ENCODE results near the gene USP47.

Gene USP47

GRCh38 chr11:11965656-11966353 lies 124.0 kb downstream of the USP47 start:
- H3K79me2 ChIP-seq (ENCODE audit: control insufficient read depth, insufficient read depth, low read length, unreplicated experiment), result no peaks in the 10 kb centered on the region
- no peaks in the 10 kb centered on the region for H3K36me3 ChIP-seq (ENCODE audit: insufficient read depth, low read length)

GRCh38 chr11:11966354-11966741 lies 124.6 kb downstream of the USP47 start:
- H3K27me3 ChIP-seq (ENCODE audit: insufficient read depth, low read length), result no peaks in the 10 kb centered on the region

More at GRCh38 chr11:11965656-11966353, 124.0 kb downstream of the USP47 start:
- Histone ChIP-seq H3K27me3 (ENCODE audit: insufficient read depth, low read length) (no peaks in the 10 kb centered on the region), H3K27ac (ENCODE audit: low read depth, low read length) (no peak overlapping the region), H3K4me1 (ENCODE audit: control insufficient read depth, insufficient read depth, low read length, unreplicated experiment) (no peaks in the 10 kb centered on the region), H2AFZ (ENCODE audit: low read length, unreplicated experiment) (no peak overlapping the region), H3K4me3 (ENCODE audit: low read depth, low read length) (no peak overlapping the region)

GRCh38 chr11:11966826-11967668 lies 125.3 kb downstream of the USP47 start:
- Histone ChIP-seq H3K27me3 (ENCODE audit: insufficient read depth, low read length) (no peaks in the 10 kb centered on the region), H3K79me2 (ENCODE audit: control insufficient read depth, insufficient read depth, low read length, unreplicated experiment) (no peaks in the 10 kb centered on the region), H3K27ac (ENCODE audit: low read depth, low read length) (no peak overlapping the region), H2AFZ (ENCODE audit: low read length, unreplicated experiment) (no peak overlapping the region), H3K4me1 (ENCODE audit: control insufficient read depth, insufficient read depth, low read length, unreplicated experiment) (no peaks in the 10 kb centered on the region), H3K4me3 (ENCODE audit: low read depth, low read length) (no peak overlapping the region), H3K36me3 (ENCODE audit: insufficient read depth, low read length) (no peaks in the 10 kb centered on the region)

More at GRCh38 chr11:11966354-11966741, 124.6 kb downstream of the USP47 start:
- Histone ChIP-seq H3K4me1 (ENCODE audit: control insufficient read depth, insufficient read depth, low read length, unreplicated experiment) (no peaks in the 10 kb centered on the region), H3K79me2 (ENCODE audit: control insufficient read depth, insufficient read depth, low read length, unreplicated experiment) (no peaks in the 10 kb centered on the region), H3K4me3 (ENCODE audit: low read depth, low read length) (no peak overlapping the region), H3K27ac (ENCODE audit: low read depth, low read length) (no peak overlapping the region), H2AFZ (ENCODE audit: low read length, unreplicated experiment) (no peak overlapping the region), H3K36me3 (ENCODE audit: insufficient read depth, low read length) (no peaks in the 10 kb centered on the region)

- Histone ChIP-seq H3K36me3 (ENCODE audit: insufficient read depth, low read length) (no peaks in the 10 kb centered on the region), H3K27me3 (ENCODE audit: insufficient read depth, low read length) (no peaks in the 10 kb centered on the region), H3K4me3 (ENCODE audit: low read depth, low read length) (no peak overlapping the region), H3K79me2 (ENCODE audit: control insufficient read depth, insufficient read depth, low read length, unreplicated experiment) (no peaks in the 10 kb centered on the region), H3K4me1 (ENCODE audit: control insufficient read depth, insufficient read depth, low read length, unreplicated experiment) (no peaks in the 10 kb centered on the region), H3K27ac (ENCODE audit: low read depth, low read length) (no peak overlapping the region), H2AFZ (ENCODE audit: low read length, unreplicated experiment) (no peak overlapping the region)
These were observed 126.1 kb downstream of the USP47 start for GRCh38 chr11:11967669-11968510.

GRCh38 chr11:11968511-11969280 lies 126.9 kb downstream of the USP47 start:
- Histone ChIP-seq H3K27ac (ENCODE audit: low read depth, low read length) (no peak overlapping the region), H2AFZ (ENCODE audit: low read length, unreplicated experiment) (no peak overlapping the region), H3K79me2 (ENCODE audit: control insufficient read depth, insufficient read depth, low read length, unreplicated experiment) (no peaks in the 10 kb centered on the region), H3K4me1 (ENCODE audit: control insufficient read depth, insufficient read depth, low read length, unreplicated experiment) (peaks cover 6% of the 10 kb centered on the region), H3K4me3 (ENCODE audit: low read depth, low read length) (no peak overlapping the region), H3K27me3 (ENCODE audit: insufficient read depth, low read length) (no peaks in the 10 kb centered on the region), H3K36me3 (ENCODE audit: insufficient read depth, low read length) (no peaks in the 10 kb centered on the region)

- no peaks in the 10 kb centered on the region for H3K27me3 ChIP-seq (ENCODE audit: insufficient read depth, low read length)
- no peak overlapping the region for H2AFZ ChIP-seq (ENCODE audit: low read length, unreplicated experiment)
- no peaks in the 10 kb centered on the region for H3K79me2 ChIP-seq (ENCODE audit: control insufficient read depth, insufficient read depth, low read length, unreplicated experiment)
- H3K4me3 ChIP-seq (ENCODE audit: low read depth, low read length), result no peak overlapping the region
- H3K4me1 ChIP-seq (ENCODE audit: control insufficient read depth, insufficient read depth, low read length, unreplicated experiment), result peaks cover 10% of the 10 kb centered on the region
- H3K27ac ChIP-seq (ENCODE audit: low read depth, low read length), result no peak overlapping the region
- H3K36me3 ChIP-seq (ENCODE audit: insufficient read depth, low read length), result no peaks in the 10 kb centered on the region
These were observed 127.8 kb downstream of the USP47 start for GRCh38 chr11:11969380-11970215.

- Histone ChIP-seq H3K36me3 (ENCODE audit: insufficient read depth, low read length) (no peaks in the 10 kb centered on the region), H3K79me2 (ENCODE audit: control insufficient read depth, insufficient read depth, low read length, unreplicated experiment) (no peaks in the 10 kb centered on the region), H2AFZ (ENCODE audit: low read length, unreplicated experiment) (no peak overlapping the region), H3K4me3 (ENCODE audit: low read depth, low read length) (no peak overlapping the region), H3K27me3 (ENCODE audit: insufficient read depth, low read length) (no peaks in the 10 kb centered on the region), H3K27ac (ENCODE audit: low read depth, low read length) (no peak overlapping the region), H3K4me1 (ENCODE audit: control insufficient read depth, insufficient read depth, low read length, unreplicated experiment) (peaks cover 18% of the 10 kb centered on the region)
These were observed 128.8 kb downstream of the USP47 start for GRCh38 chr11:11970556-11970955.

GRCh38 chr11:11971906-11972547 lies 130.3 kb downstream of the USP47 start:
- no peak overlapping the region for H3K4me3 ChIP-seq (ENCODE audit: low read depth, low read length)

GRCh38 chr11:11972730-11973341 lies 131.1 kb downstream of the USP47 start:
- Histone ChIP-seq H2AFZ (ENCODE audit: low read length, unreplicated experiment) (no peak overlapping the region), H3K4me1 (ENCODE audit: control insufficient read depth, insufficient read depth, low read length, unreplicated experiment) (peaks cover 41% of the 10 kb centered on the region), H3K4me3 (ENCODE audit: low read depth, low read length) (no peak overlapping the region), H3K27me3 (ENCODE audit: insufficient read depth, low read length) (no peaks in the 10 kb centered on the region), H3K27ac (ENCODE audit: low read depth, low read length) (no peak overlapping the region), H3K79me2 (ENCODE audit: control insufficient read depth, insufficient read depth, low read length, unreplicated experiment) (no peaks in the 10 kb centered on the region), H3K36me3 (ENCODE audit: insufficient read depth, low read length) (no peaks in the 10 kb centered on the region)

More at GRCh38 chr11:11971906-11972547, 130.3 kb downstream of the USP47 start:
- Histone ChIP-seq H3K79me2 (ENCODE audit: control insufficient read depth, insufficient read depth, low read length, unreplicated experiment) (no peaks in the 10 kb centered on the region), H2AFZ (ENCODE audit: low read length, unreplicated experiment) (no peak overlapping the region), H3K36me3 (ENCODE audit: insufficient read depth, low read length) (no peaks in the 10 kb centered on the region), H3K27me3 (ENCODE audit: insufficient read depth, low read length) (no peaks in the 10 kb centered on the region), H3K4me1 (ENCODE audit: control insufficient read depth, insufficient read depth, low read length, unreplicated experiment) (peaks cover 33% of the 10 kb centered on the region), H3K27ac (ENCODE audit: low read depth, low read length) (no peak overlapping the region)

Measured in ACC112 (cell line).